ENCODE results near the gene BRME1. TPM values are rescaled to one million over a fixed set of nuclear protein-coding genes. Genes with fewer than 3 reads are reported as not detected.
A peak's percentile ranks its signal among the peaks of the same experiment; 100 is the strongest.

Gene BRME1
- polyA plus RNA-seq, 1 experiment, result 0.12 TPM

GRCh38 chr19:13881692-13882418, 24.1 kb downstream of the BRME1 start:
- H3K9me3 ChIP-seq (ENCODE audit: control insufficient read depth, insufficient read depth, low read length), result no peaks in the 10 kb centered on the region; the same call in 1 of the 2 replicates
- CTCF ChIA-PET, result interaction anchor here (0.6 to 2.0 kb wide), 5 partner anchors 194 to 467 kb away, joined by 3 to 9 read pairs (median 4); partner anchors contain the start of gene ASF1B

GRCh38 chr19:13881251-13881691, 24.6 kb downstream of the BRME1 start:
- Histone ChIP-seq H3K9me3 (ENCODE audit: control insufficient read depth, insufficient read depth, low read length) (no peaks in the 10 kb centered on the region; the same call in 1 of the 2 replicates), H3K4me3 (ENCODE audit: low read depth, low read length) (no peak overlapping the region), H3K27me3 (ENCODE audit: control insufficient read depth, insufficient read depth, low read length) (peaks cover 2% of the 10 kb centered on the region), H3K27ac (ENCODE audit: low read depth, low read length) (peak overlapping the region; percentile 2)
- ChIA-PET CTCF (interaction anchor here (0.6 to 2.4 kb wide), 8 partner anchors 71 to 467 kb away, joined by 3 to 14 read pairs (median 4); partner anchors contain the start of genes ASF1B and DCAF15), POLR2A (interaction anchor here (0.6 kb wide), 1 partner anchor 22 kb away, joined by 4 read pairs; no protein-coding TSS in a partner anchor)
- DNase-seq (ENCODE audit: low read depth, low spot score), result no peak
- TF ChIP-seq CTCF (IDR thresholded peaks at IDR 0.05; ENCODE audit: low read depth, low read length), result no peak

More at GRCh38 chr19:13881692-13882418, 24.1 kb downstream of the BRME1 start:
- POLR2A ChIA-PET, result interaction anchor here (0.5 kb wide), 1 partner anchor 27 kb away, joined by 4 read pairs; no protein-coding TSS in a partner anchor
- no peak for DNase-seq (ENCODE audit: low read depth, low spot score)
- no peak overlapping the region for H3K4me3 ChIP-seq (ENCODE audit: low read depth, low read length)
- no peak for TF ChIP-seq CTCF (IDR thresholded peaks at IDR 0.05; ENCODE audit: low read depth, low read length)
- H3K27me3 ChIP-seq (ENCODE audit: control insufficient read depth, insufficient read depth, low read length), result peaks cover 2% of the 10 kb centered on the region
- H3K27ac ChIP-seq (ENCODE audit: low read depth, low read length), result peak overlapping the region; percentile 2

GRCh38 chr19:13880059-13881043, 25.6 kb downstream of the BRME1 start:
- ChIA-PET CTCF (interaction anchor here (0.6 to 2.5 kb wide), 20 partner anchors 8 to 319 kb away, joined by 3 to 29 read pairs (median 4); partner anchors contain the start of genes ASF1B, DCAF15 and MISP3), POLR2A (interaction anchor here (0.6 to 0.7 kb wide), 2 partner anchors 23 to 149 kb away, joined by 4 to 5 read pairs; no protein-coding TSS in a partner anchor)

GRCh38 chr19:13877303-13877702, 28.6 kb downstream of the BRME1 start:
- Histone ChIP-seq H3K27me3 (ENCODE audit: control insufficient read depth, insufficient read depth, low read length) (no peaks in the 10 kb centered on the region), H3K27ac (ENCODE audit: low read depth, low read length) (no peak overlapping the region), H3K4me3 (ENCODE audit: low read depth, low read length) (no peak overlapping the region), H3K9me3 (ENCODE audit: control insufficient read depth, insufficient read depth, low read length) (no peaks in the 10 kb centered on the region)
- no peak for DNase-seq (ENCODE audit: low read depth, low spot score)
- no peak for TF ChIP-seq CTCF (IDR thresholded peaks at IDR 0.05; ENCODE audit: low read depth, low read length)
- ChIA-PET CTCF (interaction anchor here (1.9 kb wide), 1 partner anchor 198 kb away, joined by 11 read pairs; no protein-coding TSS in a partner anchor), POLR2A (no interaction called here)

More at GRCh38 chr19:13880059-13881043, 25.6 kb downstream of the BRME1 start:
- Histone ChIP-seq H3K9me3 (ENCODE audit: control insufficient read depth, insufficient read depth, low read length) (no peaks in the 10 kb centered on the region; the same call in 1 of the 2 replicates), H3K27ac (ENCODE audit: low read depth, low read length) (peak overlapping the region; percentile 39), H3K27me3 (ENCODE audit: control insufficient read depth, insufficient read depth, low read length) (peaks cover 2% of the 10 kb centered on the region), H3K4me3 (ENCODE audit: low read depth, low read length) (peak overlapping the region; percentile 36)
- peak; percentile 84 for DNase-seq (ENCODE audit: low read depth, low spot score)
- peak; percentile 98 for TF ChIP-seq CTCF (IDR thresholded peaks at IDR 0.05; ENCODE audit: low read depth, low read length)

Data from AG04450 (cell line).